Colonic mucosa (tissue), 4 donors: ENCODE data around the gene KRTAP5-6. TPM values are rescaled to one million over a fixed set of nuclear protein-coding genes. Genes with fewer than 3 reads are reported as not detected.

Experiments
- DNase-seq: peaks from one replicate; pipeline ENCODE4 v3.0.0-alpha.2; 2020
- H3K27ac ChIP-seq: fragments of 200-600 bp; one replicate; pipeline ENCODE4 v1.8.0; 2021
- H3K27me3 ChIP-seq: fragments of 200-600 bp; one replicate; pipeline ENCODE4 v1.8.0; 2021
- H3K36me3 ChIP-seq: fragments of 200-600 bp; one replicate; pipeline ENCODE4 v1.8.0; 2021
- H3K4me1 ChIP-seq: fragments of 200-600 bp; one replicate; pipeline ENCODE4 v1.8.0; 2021; ENCODE audit warnings: mild to moderate bottlenecking
- H3K4me3 ChIP-seq: fragments of 200-600 bp; one replicate; pipeline ENCODE4 v1.8.0; 2021
- H3K9ac ChIP-seq, 2 donors: one replicate each; pipeline ENCODE4 v1.7.0; 2013; ENCODE audit warnings: control low read depth in 2 of 2, low read depth in 2 of 2, low read length in 2 of 2
- H3K9me3 ChIP-seq: fragments of 200-600 bp; one replicate; pipeline ENCODE4 v1.8.0; 2021
- CTCF ChIP-seq: fragments of 200-600 bp; IDR thresholded peaks from one replicate; pipeline ENCODE4 v1.8.0; 2022; ENCODE audit warnings: antibody characterized with exemption, mild to moderate bottlenecking
- intact Hi-C: fragments of 100-400 bp; cut with DNase I; formaldehyde crosslinking; loops from one replicate; pipeline ENCODE4 v1.14.1; 2022
- total RNA-seq, 2 donors: library from RNA; stranded (reverse); fragmentation: NEBNext Ultra II Directional in 1 of 2; extraction: Animal tissue kit (Norgen Biotek cat#: 25700) in 1 of 2; gene quantifications; one replicate each; pipeline ENCODE4 v1.2.1, GENCODE V29; 2021
- donor health status: healthy.
- donor health status: DM: no; HTN: no; CAD: no.
- donor health status: DM: no; HTN: no; CAD: no.

KRTAP5-6 gene
- total RNA-seq, 2 donors from 2014 or later: not detected

- intact Hi-C loops: no loop called here
- no peak overlapping the region for H3K9ac ChIP-seq
Measured at GRCh38 chr11:1672613-1673350, 24.2 kb upstream of the KRTAP5-6 start.

GRCh38 chr11:1673446-1674172, 23.4 kb upstream of the KRTAP5-6 start:
- Histone ChIP-seq H3K9ac (no peak overlapping the region), H3K9me3 (no peaks in the 10 kb centered on the region), H3K36me3 (no peaks in the 10 kb centered on the region), H3K27me3 (peaks cover 3% of the 10 kb centered on the region), H3K4me3 (no peak overlapping the region), H3K4me1 (no peaks in the 10 kb centered on the region), H3K27ac (no peak overlapping the region)
- TF ChIP-seq CTCF: no peak
- intact Hi-C loops: no loop called here
- DNase-seq: no peak

More at GRCh38 chr11:1672613-1673350, 24.2 kb upstream of the KRTAP5-6 start:
- Histone ChIP-seq H3K27ac (no peak overlapping the region), H3K9me3 (no peaks in the 10 kb centered on the region), H3K27me3 (peaks cover 3% of the 10 kb centered on the region), H3K36me3 (no peaks in the 10 kb centered on the region), H3K4me3 (no peak overlapping the region), H3K4me1 (no peaks in the 10 kb centered on the region)
- DNase-seq: no peak
- TF ChIP-seq CTCF: no peak

- DNase-seq: no peak
- Histone ChIP-seq H3K27ac (no peak overlapping the region), H3K9ac (no peak overlapping the region), H3K27me3 (no peaks in the 10 kb centered on the region), H3K4me3 (no peak overlapping the region), H3K4me1 (no peaks in the 10 kb centered on the region), H3K9me3 (no peaks in the 10 kb centered on the region), H3K36me3 (no peaks in the 10 kb centered on the region)
- intact Hi-C loops: no loop called here
- no peak for TF ChIP-seq CTCF
Measured at GRCh38 chr11:1674173-1675131, 22.5 kb upstream of the KRTAP5-6 start.

GRCh38 chr11:1675536-1676228, 21.3 kb upstream of the KRTAP5-6 start:
- H3K9me3 ChIP-seq: no peaks in the 10 kb centered on the region
- no peaks in the 10 kb centered on the region for H3K27me3 ChIP-seq
- H3K4me1 ChIP-seq: no peaks in the 10 kb centered on the region
- H3K27ac ChIP-seq: no peak overlapping the region
- H3K36me3 ChIP-seq: no peaks in the 10 kb centered on the region
- no peak overlapping the region for H3K9ac ChIP-seq
- intact Hi-C loops: no loop called here
- TF ChIP-seq CTCF: no peak
- no peak overlapping the region for H3K4me3 ChIP-seq
- DNase-seq: no peak
